Amniotic stem cell (primary cell): ENCODE results near the gene CSF3.

Experiments used
- DNase-seq: peaks from one replicate; lab custom pipeline; 2025; lab: John Stamatoyannopoulos, UW

Gene CSF3, protein sequence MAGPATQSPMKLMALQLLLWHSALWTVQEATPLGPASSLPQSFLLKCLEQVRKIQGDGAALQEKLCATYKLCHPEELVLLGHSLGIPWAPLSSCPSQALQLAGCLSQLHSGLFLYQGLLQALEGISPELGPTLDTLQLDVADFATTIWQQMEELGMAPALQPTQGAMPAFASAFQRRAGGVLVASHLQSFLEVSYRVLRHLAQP

DNA sequence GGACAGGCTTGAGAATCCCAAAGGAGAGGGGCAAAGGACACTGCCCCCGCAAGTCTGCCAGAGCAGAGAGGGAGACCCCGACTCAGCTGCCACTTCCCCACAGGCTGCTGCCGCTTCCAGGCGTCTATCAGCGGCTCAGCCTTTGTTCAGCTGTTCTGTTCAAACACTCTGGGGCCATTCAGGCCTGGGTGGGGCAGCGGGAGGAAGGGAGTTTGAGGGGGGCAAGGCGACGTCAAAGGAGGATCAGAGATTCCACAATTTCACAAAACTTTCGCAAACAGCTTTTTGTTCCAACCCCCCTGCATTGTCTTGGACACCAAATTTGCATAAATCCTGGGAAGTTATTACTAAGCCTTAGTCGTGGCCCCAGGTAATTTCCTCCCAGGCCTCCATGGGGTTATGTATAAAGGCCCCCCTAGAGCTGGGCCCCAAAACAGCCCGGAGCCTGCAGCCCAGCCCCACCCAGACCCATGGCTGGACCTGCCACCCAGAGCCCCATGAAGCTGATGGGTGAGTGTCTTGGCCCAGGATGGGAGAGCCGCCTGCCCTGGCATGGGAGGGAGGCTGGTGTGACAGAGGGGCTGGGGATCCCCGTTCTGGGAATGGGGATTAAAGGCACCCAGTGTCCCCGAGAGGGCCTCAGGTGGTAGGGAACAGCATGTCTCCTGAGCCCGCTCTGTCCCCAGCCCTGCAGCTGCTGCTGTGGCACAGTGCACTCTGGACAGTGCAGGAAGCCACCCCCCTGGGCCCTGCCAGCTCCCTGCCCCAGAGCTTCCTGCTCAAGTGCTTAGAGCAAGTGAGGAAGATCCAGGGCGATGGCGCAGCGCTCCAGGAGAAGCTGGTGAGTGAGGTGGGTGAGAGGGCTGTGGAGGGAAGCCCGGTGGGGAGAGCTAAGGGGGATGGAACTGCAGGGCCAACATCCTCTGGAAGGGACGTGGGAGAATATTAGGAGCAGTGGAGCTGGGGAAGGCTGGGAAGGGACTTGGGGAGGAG is at the start of gene CSF3:
Gene CSF3, plus strand, starts transcription at position 436 of the 993 bp plus-strand sequence. Its CDS starts 35 bp downstream, at position 471.
- no peak for DNase-seq

DNA sequence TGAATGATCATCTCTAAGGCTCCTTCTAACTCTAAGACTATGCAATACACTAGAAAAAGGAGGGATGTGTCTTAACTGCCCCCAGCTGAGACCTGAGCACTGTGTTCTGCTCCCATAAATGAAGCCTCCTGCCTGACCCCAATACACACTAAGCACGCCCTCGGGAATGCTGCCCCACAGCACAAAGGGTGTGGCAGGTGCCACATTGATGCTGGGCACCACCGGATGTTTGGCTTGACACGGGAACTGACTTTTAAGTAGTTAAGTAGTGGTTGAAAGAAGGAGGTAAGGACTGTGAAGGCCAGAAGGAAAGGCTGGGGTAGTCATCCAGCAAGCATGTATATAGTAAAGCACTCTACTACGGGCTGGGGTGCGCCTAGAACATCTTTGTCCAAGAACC is 48.5 kb upstream of the CSF3 start:
- no peak for DNase-seq

DNA sequence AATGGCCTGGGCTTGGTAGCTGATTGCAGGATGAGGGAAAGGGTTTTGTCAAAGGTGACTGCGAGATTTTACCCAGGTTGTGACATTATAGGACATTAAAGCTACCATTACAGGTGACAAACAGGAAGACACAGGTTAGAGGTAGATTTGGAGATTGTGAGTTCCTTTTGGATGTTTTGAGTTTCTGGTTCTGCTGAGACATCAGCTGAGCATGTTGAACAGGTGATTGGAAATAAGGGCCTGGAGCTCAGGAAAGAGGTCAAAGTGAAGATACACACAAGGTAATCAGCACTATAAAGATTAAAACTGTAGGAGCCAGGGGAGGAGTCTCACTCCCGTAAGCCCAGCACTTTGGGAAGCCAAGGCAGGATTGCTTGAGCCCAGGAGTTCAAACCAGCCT is 46.5 kb upstream of the CSF3 start:
- DNase-seq: no peak

DNA sequence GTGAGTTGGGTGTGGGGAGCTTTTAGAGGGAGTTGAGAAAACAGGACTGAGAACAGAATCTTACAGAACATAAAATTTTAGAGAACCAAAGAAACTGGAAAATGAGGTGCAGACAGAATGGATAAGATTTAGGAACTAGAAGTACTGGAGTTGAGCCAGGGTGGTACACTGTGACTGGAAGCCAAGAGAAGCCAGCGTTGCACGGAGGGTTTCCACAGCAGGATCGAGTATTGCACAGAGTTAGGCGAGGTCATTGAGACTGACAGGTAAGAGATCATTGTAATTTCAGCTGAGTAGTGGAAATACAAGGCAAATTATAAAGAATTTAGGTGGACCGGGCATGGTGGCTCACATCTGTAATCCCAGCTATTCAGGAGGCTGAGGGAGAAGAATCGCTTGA is 45.9 kb upstream of the CSF3 start:
- DNase-seq: no peak

DNA sequence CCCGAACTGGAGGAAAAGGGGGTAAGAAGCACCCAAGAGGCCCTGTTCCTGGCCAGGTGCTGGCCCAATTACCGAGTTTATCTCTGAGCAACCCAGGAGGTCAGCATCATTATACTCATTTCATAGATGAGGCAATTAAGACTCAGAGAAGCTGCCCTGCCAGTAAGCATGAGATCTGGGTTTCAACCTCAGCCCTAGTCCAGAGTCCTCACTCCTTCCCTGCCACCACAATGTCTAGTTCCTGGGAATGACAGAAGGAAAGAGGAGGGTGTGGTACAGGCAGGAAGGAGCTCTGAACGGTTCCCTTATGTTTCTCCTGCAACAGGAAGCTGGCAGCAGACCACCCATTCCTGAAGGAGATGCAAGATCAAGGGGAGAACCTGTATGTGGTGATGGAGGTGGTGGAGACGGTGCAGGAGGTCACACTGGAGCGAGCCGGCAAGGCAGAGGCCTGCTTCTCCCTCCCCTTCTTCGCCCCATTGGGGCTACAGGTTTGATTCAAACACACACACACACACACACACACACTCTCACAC is 45.0 kb upstream of the CSF3 start:
- DNase-seq: no peak

DNA sequence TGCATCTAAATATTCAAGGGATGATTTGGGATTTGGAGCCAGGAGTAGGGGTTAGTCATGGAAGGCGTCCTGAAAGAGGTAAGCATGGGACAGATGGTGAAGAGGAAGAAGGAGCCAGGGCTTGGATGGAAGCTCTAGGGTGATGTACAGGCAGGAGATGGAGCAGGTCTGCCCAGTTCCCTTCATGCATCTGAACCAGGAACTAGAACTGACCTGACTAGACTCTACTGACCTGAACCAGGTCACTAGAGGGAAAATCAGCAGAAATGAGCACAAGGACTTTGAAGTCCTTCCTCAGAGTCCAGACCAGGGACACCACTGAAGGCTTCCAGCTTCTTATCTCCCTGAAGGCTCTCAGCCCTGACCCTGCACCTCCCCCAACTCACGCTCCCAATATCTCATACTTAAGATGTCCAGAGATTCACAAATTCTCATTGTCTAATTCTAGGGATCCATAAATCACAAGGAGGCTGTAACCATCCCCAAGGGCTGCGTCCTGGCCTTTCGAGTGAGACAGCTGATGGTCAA is 44.1 kb upstream of the CSF3 start:
- DNase-seq: no peak

DNA sequence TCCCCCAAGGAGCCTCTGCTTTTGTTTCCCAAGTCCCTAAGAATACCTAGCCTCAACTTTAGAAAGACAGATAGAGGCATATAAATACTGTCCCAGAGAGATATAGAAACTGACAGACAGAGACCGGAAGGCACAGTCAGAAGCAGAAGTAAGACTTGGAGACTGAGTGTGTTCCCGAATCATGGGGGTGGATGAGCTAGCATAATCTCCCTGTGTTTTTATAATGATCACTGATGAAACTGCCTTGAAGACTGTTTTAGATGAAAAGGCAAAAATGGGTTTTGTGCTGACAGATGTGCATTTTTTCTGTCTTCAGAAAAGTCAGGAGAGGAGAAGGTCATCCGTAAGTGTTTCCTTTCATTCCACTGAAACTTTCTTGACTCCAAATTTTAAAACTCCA is 43.0 kb upstream of the CSF3 start:
- DNase-seq: no peak

DNA sequence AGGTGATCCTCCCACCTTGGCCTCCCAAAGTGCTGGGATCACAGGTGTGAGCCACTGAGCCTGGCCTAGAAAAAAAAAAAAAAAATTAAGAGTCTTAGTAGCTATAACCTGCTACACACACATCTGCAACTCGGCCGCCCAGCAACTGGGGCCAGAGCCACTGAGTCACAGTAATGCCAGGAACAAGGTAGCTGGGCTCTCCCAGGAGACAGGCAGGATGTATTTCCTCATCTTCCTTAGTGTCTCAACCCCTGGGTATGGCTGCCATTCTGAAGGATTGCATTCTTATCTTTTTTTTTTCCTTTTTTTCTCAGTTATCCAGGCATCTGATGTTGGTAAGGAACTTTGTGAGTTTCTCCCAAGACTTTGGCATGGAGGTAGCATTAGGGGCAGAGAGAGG is 41.7 kb upstream of the CSF3 start:
- DNase-seq: no peak

DNA sequence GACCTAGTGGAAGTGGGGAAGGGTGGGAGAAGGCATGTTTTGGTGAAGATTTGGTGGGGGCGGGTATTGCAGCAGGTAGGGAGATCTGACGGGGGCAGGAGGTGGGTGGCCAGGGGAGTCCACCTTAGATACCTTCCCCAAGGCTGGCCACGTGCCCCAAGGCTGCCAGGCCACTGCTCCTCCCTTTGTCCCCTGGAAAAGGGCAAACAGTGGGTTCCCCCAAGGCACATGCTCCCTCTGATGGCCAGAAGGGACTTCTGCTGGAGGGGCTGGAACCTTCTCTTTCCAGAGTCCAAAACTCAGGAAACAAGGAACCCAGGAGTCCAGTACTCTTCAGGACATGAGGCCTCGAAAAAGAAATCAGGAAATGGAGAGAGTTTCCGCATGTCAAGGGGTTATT is 40.8 kb upstream of the CSF3 start:
- no peak for DNase-seq

DNA sequence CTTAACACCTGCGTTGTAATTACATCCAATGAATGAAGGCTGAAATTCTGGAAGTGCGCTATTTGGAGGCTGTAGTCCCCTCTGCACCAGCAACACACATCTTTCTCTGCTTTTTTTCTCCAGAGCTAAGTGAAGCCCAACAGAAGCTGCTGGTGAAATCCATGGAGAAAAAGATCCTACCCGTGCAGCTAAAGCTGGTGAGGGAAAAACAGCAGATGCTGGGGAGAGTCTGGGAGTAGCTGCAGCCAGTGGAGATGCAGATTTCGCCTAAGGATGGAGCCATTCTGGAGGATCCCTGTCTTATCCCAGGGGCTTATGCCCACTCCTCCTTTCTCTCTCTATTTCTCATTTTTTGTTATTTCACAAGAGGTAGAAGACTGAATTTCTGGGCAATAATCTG is 39.4 kb upstream of the CSF3 start:
- no peak for DNase-seq

DNA sequence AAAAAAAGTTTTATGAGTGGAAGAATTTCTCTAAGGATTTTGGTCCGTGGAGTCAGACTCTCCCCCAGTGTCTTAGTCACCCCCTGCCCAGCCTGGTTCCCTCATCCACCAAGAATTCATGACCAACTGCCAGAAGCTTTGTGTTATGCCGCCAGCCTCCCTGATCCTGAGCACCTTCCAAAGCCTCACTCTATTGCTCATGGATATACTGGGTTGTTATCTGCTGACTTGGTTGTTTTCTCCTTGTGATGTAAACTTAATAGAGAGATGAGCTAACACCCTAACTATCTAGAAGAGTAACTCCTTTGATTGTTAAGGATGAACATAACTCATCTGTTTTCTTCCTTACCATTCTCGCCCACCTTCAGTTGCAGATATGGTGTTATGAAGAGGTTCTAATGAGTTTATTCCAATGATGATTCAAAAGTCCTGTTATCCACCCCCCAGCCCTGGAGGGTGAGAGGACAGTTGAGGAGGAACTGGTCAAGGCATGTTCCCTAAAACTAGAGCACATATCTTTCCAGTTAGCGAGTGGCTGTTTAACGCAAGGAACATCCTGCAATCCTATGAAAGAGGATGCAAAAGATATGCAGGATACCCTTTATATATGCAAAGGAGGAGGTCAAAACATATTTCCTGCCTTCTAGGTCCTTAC is 36.1 kb upstream of the CSF3 start:
- DNase-seq: peak; percentile 74

DNA sequence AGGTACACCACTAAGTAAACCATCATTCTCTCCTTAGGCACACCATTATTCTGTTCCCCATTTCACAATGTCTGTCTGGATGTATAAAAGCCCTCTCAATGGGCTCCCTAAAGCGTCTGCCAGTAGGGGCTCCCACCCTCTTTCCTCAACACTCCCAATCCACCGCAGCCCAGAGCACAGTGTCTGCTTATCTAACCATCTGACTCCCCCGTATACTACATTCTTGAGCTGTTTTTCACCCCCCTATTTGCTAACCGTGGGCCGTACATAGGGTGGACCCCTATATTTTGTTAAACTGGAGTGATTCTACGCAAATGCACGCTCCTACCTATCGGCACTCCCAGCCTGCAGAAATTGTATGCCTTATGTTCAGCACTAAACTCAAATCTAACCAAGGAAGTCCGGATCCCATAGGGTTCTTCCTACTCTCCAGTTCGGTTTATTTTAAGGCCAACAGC is 35.3 kb upstream of the CSF3 start:
- no peak for DNase-seq

DNA sequence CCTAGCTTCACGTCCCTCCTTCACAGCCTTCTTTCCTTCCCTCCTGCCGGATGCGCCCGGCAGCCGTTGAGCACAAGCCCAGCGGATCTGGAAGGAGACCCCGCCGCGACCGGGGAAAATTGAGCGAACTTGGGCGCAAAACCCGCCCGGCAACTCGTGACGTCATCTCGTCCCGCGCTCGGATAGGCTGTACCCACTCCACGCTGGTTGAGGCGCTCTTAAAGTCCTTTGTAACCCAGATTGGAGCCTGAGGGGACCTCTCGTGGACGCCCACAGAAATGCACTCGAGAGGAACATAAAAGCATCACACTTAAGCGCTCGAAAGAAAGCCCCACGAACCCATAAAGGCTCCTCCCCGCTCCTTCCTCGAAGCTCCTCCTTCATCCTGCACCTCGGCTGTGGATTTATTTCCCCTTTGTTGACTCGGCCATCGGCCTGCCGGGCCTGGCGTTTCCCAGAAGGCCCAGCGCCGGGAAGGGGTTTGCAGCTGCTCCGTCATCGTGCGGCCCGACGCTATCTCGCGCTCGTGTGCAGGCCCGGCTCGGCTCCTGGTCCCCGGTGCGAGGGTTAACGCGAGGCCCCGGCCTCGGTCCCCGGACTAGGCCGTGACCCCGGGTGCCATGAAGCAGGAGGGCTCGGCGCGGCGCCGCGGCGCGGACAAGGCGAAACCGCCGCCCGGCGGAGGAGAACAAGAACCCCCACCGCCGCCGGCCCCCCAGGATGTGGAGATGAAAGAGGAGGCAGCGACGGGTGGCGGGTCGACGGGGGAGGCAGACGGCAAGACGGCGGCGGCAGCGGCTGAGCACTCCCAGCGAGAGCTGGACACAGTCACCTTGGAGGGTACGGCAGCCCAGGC is 34.7 kb upstream of the CSF3 start, which contains the start of gene PSMD3:
Gene PSMD3, plus strand, starts transcription at position 457 of the 856 bp plus-strand sequence. Its CDS starts 164 bp downstream, at position 621.
- peak; percentile 99 for DNase-seq

DNA sequence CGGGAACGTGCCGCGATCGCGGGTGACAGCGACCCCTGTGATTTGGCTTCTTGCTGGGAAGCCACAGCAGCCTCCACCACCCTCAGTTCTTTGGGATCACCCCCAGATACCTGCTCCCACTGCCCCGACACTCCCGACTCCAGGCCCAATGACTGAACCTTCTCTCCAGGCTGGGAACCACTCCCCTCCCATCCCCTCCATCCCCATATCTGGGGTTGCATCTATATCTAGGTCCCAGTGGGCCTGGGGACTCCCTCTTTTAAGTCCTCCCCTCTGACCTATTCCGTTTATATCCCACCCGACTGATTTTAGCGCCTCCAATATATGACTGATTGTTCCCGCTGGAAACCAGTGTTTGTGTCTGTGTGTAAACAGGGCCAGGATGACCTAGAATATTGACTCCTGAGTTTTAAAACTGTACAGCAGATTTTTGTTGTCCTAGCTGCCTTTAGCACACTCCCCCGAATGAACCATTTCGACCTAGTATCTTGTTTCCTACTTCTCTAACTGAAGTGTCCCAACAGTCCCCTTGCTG is 34.0 kb upstream of the CSF3 start:
- DNase-seq: no peak

DNA sequence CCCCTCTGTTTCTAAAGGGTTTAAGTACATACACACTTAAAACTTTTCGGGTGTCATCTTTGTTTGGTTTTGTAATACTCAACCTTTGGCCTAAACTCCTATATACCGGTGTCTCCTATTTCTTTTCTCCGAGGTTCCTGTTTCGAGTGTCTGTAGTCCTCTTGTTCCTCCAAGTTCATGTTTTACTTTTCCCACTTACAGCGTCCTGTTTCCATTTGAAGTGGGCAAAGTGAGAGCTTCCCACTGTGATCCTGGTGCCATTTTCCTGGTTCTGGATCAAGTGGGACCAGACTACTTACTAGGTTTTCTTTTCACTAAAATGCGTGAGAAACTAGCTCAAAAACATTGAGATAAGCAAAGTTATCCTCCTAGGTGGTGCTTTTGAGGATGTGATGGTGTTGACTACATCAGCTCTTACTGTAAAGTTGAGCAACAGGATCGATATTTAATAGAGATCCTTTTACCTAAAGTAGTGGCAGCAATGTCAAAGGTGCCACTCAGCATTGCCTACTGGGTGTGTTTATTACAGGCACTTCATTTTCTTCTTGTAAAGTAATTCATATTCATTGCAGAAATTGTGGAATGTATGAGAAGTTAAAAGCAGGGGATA is 33.4 kb upstream of the CSF3 start:
- DNase-seq: no peak

DNA sequence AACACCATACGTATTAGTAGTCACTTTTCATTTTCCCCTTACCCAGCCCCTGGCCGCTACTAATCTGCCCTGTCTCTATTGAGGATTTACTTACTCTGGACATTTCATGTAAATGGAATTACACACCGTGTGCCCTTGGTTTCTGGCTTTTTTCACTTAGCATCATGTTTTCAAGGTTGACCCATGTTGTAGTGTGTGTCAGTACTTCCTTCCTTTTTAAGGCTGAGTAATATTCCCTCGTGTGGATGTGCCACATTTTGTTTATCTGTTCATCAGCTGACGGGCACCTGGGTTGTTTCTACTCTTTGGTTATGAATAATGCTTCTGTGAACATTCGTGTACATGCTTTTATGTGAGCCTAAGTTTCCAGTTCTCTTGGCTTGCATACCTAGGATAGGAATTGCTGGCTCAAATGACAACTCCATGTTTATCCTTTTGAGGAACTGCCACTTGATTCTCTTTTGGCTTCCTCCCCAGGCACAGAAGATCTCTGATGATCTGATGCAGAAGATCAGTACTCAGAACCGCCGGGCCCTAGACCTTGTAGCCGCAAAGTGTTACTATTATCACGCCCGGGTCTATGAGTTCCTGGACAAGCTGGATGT is 26.9 kb upstream of the CSF3 start:
- no peak for DNase-seq

DNA sequence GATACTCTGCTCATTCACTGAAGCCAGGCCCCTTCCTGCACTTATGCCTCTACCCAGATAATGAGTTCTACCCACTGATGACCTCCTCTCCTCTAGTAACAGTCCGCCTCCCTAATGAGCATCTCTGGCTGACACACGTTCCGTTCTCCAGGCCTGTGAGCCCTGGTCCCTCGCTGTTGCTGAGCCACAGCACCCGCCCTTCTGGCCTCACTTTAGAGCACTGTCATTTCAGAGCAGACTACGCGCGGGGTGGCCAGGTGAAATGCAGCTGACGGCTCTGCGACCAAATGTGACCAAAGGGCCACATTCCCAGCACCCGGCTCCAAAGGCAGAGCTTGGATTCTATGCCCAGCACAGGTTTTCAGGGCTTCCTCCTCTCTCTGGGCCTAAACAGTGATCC is 20.8 kb upstream of the CSF3 start:
- no peak for DNase-seq

DNA sequence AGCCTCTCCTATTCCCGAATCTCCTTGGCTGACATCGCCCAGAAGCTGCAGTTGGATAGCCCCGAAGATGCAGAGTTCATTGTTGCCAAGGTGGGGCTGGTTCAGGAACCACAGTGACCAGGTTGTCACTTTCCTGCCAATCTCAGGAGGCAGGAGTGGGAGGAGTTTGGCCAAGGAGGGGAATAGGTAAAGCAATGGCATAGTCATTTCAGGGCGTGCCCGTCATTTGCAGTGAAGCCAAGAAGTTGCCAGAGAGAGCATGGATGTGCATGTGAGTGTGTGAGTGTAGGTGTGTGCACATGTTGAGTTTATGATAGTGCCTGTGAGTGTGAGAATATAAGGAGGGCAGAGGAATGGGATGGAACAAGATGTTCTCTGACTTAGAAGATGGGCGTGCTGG is 19.8 kb upstream of the CSF3 start:
- DNase-seq: no peak

DNA sequence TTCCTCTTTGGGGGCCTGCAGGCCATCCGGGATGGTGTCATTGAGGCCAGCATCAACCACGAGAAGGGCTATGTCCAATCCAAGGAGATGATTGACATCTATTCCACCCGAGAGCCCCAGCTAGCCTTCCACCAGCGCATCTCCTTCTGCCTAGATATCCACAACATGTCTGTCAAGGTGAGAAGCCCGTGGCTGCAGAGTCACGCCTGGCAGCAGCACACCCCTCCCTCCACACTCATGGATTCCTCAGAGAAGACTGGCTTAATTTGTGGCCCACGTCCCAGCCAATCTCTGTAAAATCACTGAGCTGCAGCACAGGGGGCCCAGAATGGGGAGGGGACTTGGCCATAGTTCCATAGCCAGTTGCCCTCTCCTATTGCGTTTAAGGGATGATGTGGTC is 19.1 kb upstream of the CSF3 start:
- DNase-seq: no peak

DNA sequence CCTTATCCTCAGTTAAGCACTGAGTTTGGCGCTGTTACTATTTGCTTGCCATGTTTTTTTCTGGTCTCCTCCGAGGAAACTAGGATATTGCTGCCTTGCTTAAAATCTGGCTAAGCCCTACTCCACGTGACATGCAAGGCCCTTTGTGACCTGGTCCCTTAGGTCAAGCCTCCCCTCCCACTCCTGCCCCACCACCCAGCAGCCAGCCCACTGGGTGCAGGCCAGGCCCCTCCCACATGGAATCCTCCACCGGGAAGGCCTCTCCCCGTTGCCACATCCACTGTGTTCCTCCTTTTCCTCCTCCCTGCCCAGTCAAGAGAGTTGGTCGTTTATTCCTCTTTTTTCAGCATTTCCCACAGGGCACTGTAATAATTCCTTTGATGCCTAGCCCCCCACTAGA is 18.4 kb upstream of the CSF3 start:
- DNase-seq: no peak
